H1 (cell line): ENCODE data around the gene SCARB1. TPM values are rescaled to one million over a fixed set of nuclear protein-coding genes. Genes with fewer than 3 reads are reported as not detected.

Experiments
- BCL11A ChIP-seq, 2 experiments: IDR thresholded peaks; one replicate each; pipeline ENCODE4 v1.6.1; 2011; ENCODE audit warnings: low read depth in 2 of 2, low read length in 2 of 2, mild to moderate bottlenecking in 2 of 2
- CHD7 ChIP-seq: fragments of 300-600 bp; sonication (generic); IDR thresholded peaks from 2 replicates; pipeline ENCODE4 v1.7.1; 2012; ENCODE audit warnings: low read length, moderate library complexity, mild to moderate bottlenecking, inconsistent platforms; ENCODE audit not compliant: insufficient replicate concordance
- E2F6 ChIP-seq: IDR thresholded peaks from 2 replicates; pipeline ENCODE4 v1.6.1; 2012; ENCODE audit warnings: inconsistent platforms
- JUN ChIP-seq: IDR thresholded peaks from 2 replicates; pipeline ENCODE4 v1.6.1; 2011; ENCODE audit warnings: low read depth, mild to moderate bottlenecking, improper control_type of control experiment, low read length
- POLR2A ChIP-seq, 2 experiments: IDR thresholded peaks; 1 replicate in 1 of 2; 2 replicates in 1 of 2; pipeline ENCODE4 v1.6.1; 2011; ENCODE audit warnings: low read depth in 2 of 2, low read length in 2 of 2, mild to moderate bottlenecking in 2 of 2; ENCODE audit errors: control extremely low read depth in 1 of 2
- SP1 ChIP-seq: IDR thresholded peaks from 2 replicates; pipeline ENCODE4 v1.6.1; 2011; ENCODE audit warnings: low read depth, low read length
- TBP ChIP-seq: IDR thresholded peaks from 2 replicates; pipeline ENCODE4 v1.6.1; 2011; ENCODE audit warnings: low read depth, low read length, improper control_type of control experiment
- polyA plus RNA-seq, 7 experiments: library from polyadenylated mRNA; depleted of rRNA in 3 of 7; stranded (reverse) in 5 of 7; unstranded in 2 of 7; fragments of >200 nt in 5 of 7; fragments of 200-250 nt in 2 of 7; gene quantifications; 1 replicate in 5 of 7; 2 replicates in 1 of 7; 4 replicates in 1 of 7; pipeline versions ENCODE4 v1.2.1 to v1.2.3, GENCODE V29; 2011 to 2013; ENCODE audit warnings: missing spikeins in 2 of 7, mixed read lengths in 2 of 7
- total RNA-seq: library from RNA; stranded (reverse); fragmentation: NEBNext Ultra II Directional; extraction: Animal tissue kit (Norgen Biotek cat#: 25700); gene quantifications from 2 replicates; pipeline ENCODE4 v1.2.1, GENCODE V29; 2021

The SCARB1 gene
- total and polyA plus RNA-seq, 2 of the 8 experiments (the other 6 are each of a cell fraction or from before 2014, with no cell fraction given), result 45.3 to 57.1 TPM

GRCh38 chr12:124744273-124744640, 119.4 kb downstream of the SCARB1 start (continued):
- TF ChIP-seq CHD7 (no peak), SP1 (no peak), TBP (no peak), POLR2A (IDR thresholded peaks at IDR 0.05; ENCODE audit: control extremely low read depth in 1 of 2, low read depth in 2 of 2, low read length in 2 of 2) (no peak), JUN (no peak), BCL11A (IDR thresholded peaks at IDR 0.05; ENCODE audit: low read depth in 2 of 2, low read length in 2 of 2) (no peak), E2F6 (no peak)
- TF ChIP-seq, all 59 proteins: peak for 0
